ENCODE data around the gene SEMA3B. TPM values are rescaled to one million over a fixed set of nuclear protein-coding genes. Genes with fewer than 3 reads are reported as not detected.
"Not testable (repeated sequence)": the region's sequence is repeated elsewhere in the genome, so short reads cannot be mapped to it uniquely, and the experiment has no call there.

Gene SEMA3B
- total RNA-seq, 1 donor from 2014 or later: 45.2 TPM

GRCh38 chr3:50258979-50259378, 10.0 kb upstream of the SEMA3B start:
- peak; percentile 21 for DNase-seq

GRCh38 chr3:50259432-50260026, 9.4 kb upstream of the SEMA3B start:
- DNase-seq: no peak

- DNase-seq: peak; percentile 97
Observed at GRCh38 chr3:50260027-50260941, 8.7 kb upstream of the SEMA3B start.

- no peak for DNase-seq
Observed at GRCh38 chr3:50260942-50261441, 8.0 kb upstream of the SEMA3B start.

- peak; percentile 23 for DNase-seq
Observed at GRCh38 chr3:50261505-50261904, 7.4 kb upstream of the SEMA3B start.

- not testable (repeated sequence) for DNase-seq
Observed at GRCh38 chr3:50262200-50262599, 6.7 kb upstream of the SEMA3B start.

- DNase-seq: no peak
Observed at GRCh38 chr3:50262778-50263177, 6.2 kb upstream of the SEMA3B start.

- no peak for DNase-seq
Observed at GRCh38 chr3:50263478-50264382, 5.2 kb upstream of the SEMA3B start.

GRCh38 chr3:50264383-50264963, 4.5 kb upstream of the SEMA3B start:
- DNase-seq: peak; percentile 97

- DNase-seq: no peak
Observed at GRCh38 chr3:50264964-50265485, 3.9 kb upstream of the SEMA3B start.

GRCh38 chr3:50265571-50265970, 3.4 kb upstream of the SEMA3B start:
- no peak for DNase-seq

- no peak for DNase-seq
Observed at GRCh38 chr3:50266017-50266416, 2.9 kb upstream of the SEMA3B start.

GRCh38 chr3:50266836-50267235, 2.1 kb upstream of the SEMA3B start:
- no peak for DNase-seq

GRCh38 chr3:50267280-50267913, 1.6 kb upstream of the SEMA3B start:
- peak; percentile 92 for DNase-seq

GRCh38 chr3:50268276-50268675, 671 bp upstream of the SEMA3B start:
- DNase-seq: no peak

- no peak for DNase-seq
Observed at GRCh38 chr3:50269460-50269859, 513 bp downstream of the SEMA3B start.

GRCh38 chr3:50269977-50270413, 1.0 kb downstream of the SEMA3B start:
- DNase-seq: no peak

- DNase-seq: no peak
Observed at GRCh38 chr3:50270422-50271224, 1.7 kb downstream of the SEMA3B start.

GRCh38 chr3:50271314-50271936, 2.5 kb downstream of the SEMA3B start:
- no peak for DNase-seq

GRCh38 chr3:50272538-50272910, 3.6 kb downstream of the SEMA3B start:
- DNase-seq: not testable (repeated sequence)

All from tongue (tissue), 2 donors.